ENCODE data around the gene OLFM4.

Gene OLFM4

GRCh38 chr13:53045189-53045588, 16.6 kb downstream of the OLFM4 start:
- no peak overlapping the region for H3K9ac ChIP-seq (ENCODE audit: low read depth, low read length)
- H3K27me3 ChIP-seq (ENCODE audit: insufficient read depth, low read length), result no peaks in the 10 kb centered on the region
- no peak overlapping the region for H3K27ac ChIP-seq (ENCODE audit: low read depth, low read length)
- H3K9me3 ChIP-seq (ENCODE audit: insufficient read depth, low read depth, low read length), result no peaks in the 10 kb centered on the region
- no peaks in the 10 kb centered on the region for H3K36me3 ChIP-seq (ENCODE audit: insufficient read depth, low read length)
- H3K4me1 ChIP-seq (ENCODE audit: insufficient read depth, low read length), result peaks cover 11% of the 10 kb centered on the region; the same call in 1 of the 2 replicates
- H3K4me3 ChIP-seq (ENCODE audit: low read length), result no peak overlapping the region

GRCh38 chr13:53048880-53049279, 20.3 kb downstream of the OLFM4 start:
- H3K27me3 ChIP-seq (ENCODE audit: insufficient read depth, low read length), result no peaks in the 10 kb centered on the region
- H3K27ac ChIP-seq (ENCODE audit: low read depth, low read length), result no peak overlapping the region
- H3K9me3 ChIP-seq (ENCODE audit: insufficient read depth, low read depth, low read length), result no peaks in the 10 kb centered on the region
- H3K4me3 ChIP-seq (ENCODE audit: low read length), result no peak overlapping the region
- H3K9ac ChIP-seq (ENCODE audit: low read depth, low read length), result no peak overlapping the region
- WGBS, result 98% methylated on average over 4 of the region's 4 CpGs
- H3K36me3 ChIP-seq (ENCODE audit: insufficient read depth, low read length), result no peaks in the 10 kb centered on the region
- H3K4me1 ChIP-seq (ENCODE audit: insufficient read depth, low read length), result peaks cover 2% of the 10 kb centered on the region; the same call in 1 of the 2 replicates

- no peaks in the 10 kb centered on the region for H3K9me3 ChIP-seq (ENCODE audit: insufficient read depth, low read depth, low read length)
- H3K27ac ChIP-seq (ENCODE audit: low read depth, low read length), result no peak overlapping the region
- H3K36me3 ChIP-seq (ENCODE audit: insufficient read depth, low read length), result no peaks in the 10 kb centered on the region
- 93% methylated on average over 7 of the region's 7 CpGs for WGBS
- no peak overlapping the region for H3K9ac ChIP-seq (ENCODE audit: low read depth, low read length)
- H3K4me3 ChIP-seq (ENCODE audit: low read length), result no peak overlapping the region
- H3K4me1 ChIP-seq (ENCODE audit: insufficient read depth, low read length), result no peaks in the 10 kb centered on the region
- H3K27me3 ChIP-seq (ENCODE audit: insufficient read depth, low read length), result no peaks in the 10 kb centered on the region
Measured at GRCh38 chr13:53050151-53050550, 21.5 kb downstream of the OLFM4 start.

GRCh38 chr13:53052675-53053074, 24.1 kb downstream of the OLFM4 start:
- Histone ChIP-seq H3K27ac (ENCODE audit: low read depth, low read length) (no peak overlapping the region), H3K9me3 (ENCODE audit: insufficient read depth, low read depth, low read length) (no peaks in the 10 kb centered on the region), H3K4me1 (ENCODE audit: insufficient read depth, low read length) (no peaks in the 10 kb centered on the region), H3K27me3 (ENCODE audit: insufficient read depth, low read length) (no peaks in the 10 kb centered on the region), H3K4me3 (ENCODE audit: low read length) (no peak overlapping the region), H3K9ac (ENCODE audit: low read depth, low read length) (no peak overlapping the region), H3K36me3 (ENCODE audit: insufficient read depth, low read length) (no peaks in the 10 kb centered on the region)
- WGBS, result 65% methylated on average over 2 of the region's 2 CpGs

- Histone ChIP-seq H3K27me3 (ENCODE audit: insufficient read depth, low read length) (no peaks in the 10 kb centered on the region), H3K9ac (ENCODE audit: low read depth, low read length) (no peak overlapping the region), H3K9me3 (ENCODE audit: insufficient read depth, low read depth, low read length) (no peaks in the 10 kb centered on the region), H3K4me3 (ENCODE audit: low read length) (no peak overlapping the region), H3K4me1 (ENCODE audit: insufficient read depth, low read length) (no peaks in the 10 kb centered on the region), H3K36me3 (ENCODE audit: insufficient read depth, low read length) (no peaks in the 10 kb centered on the region), H3K27ac (ENCODE audit: low read depth, low read length) (no peak overlapping the region)
- 84% methylated on average over 4 of the region's 4 CpGs for WGBS
Measured at GRCh38 chr13:53054569-53054968, 26.0 kb downstream of the OLFM4 start.

- Histone ChIP-seq H3K27ac (ENCODE audit: low read depth, low read length) (no peak overlapping the region), H3K27me3 (ENCODE audit: insufficient read depth, low read length) (no peaks in the 10 kb centered on the region), H3K9me3 (ENCODE audit: insufficient read depth, low read depth, low read length) (no peaks in the 10 kb centered on the region), H3K4me3 (ENCODE audit: low read length) (no peak overlapping the region), H3K9ac (ENCODE audit: low read depth, low read length) (no peak overlapping the region), H3K4me1 (ENCODE audit: insufficient read depth, low read length) (no peaks in the 10 kb centered on the region), H3K36me3 (ENCODE audit: insufficient read depth, low read length) (no peaks in the 10 kb centered on the region)
- WGBS, result 95% methylated on average over 3 of the region's 3 CpGs
Measured at GRCh38 chr13:53058065-53058679, 29.6 kb downstream of the OLFM4 start.

GRCh38 chr13:53060840-53061490, 32.4 kb downstream of the OLFM4 start:
- no peaks in the 10 kb centered on the region for H3K4me1 ChIP-seq (ENCODE audit: insufficient read depth, low read length)
- no peaks in the 10 kb centered on the region for H3K27me3 ChIP-seq (ENCODE audit: insufficient read depth, low read length)
- H3K9me3 ChIP-seq (ENCODE audit: insufficient read depth, low read depth, low read length), result no peaks in the 10 kb centered on the region
- H3K36me3 ChIP-seq (ENCODE audit: insufficient read depth, low read length), result no peaks in the 10 kb centered on the region
- H3K4me3 ChIP-seq (ENCODE audit: low read length), result no peak overlapping the region
- no peak overlapping the region for H3K27ac ChIP-seq (ENCODE audit: low read depth, low read length)
- H3K9ac ChIP-seq (ENCODE audit: low read depth, low read length), result no peak overlapping the region
- WGBS, result 91% methylated on average over 9 of the region's 9 CpGs

- Histone ChIP-seq H3K27me3 (ENCODE audit: insufficient read depth, low read length) (no peaks in the 10 kb centered on the region), H3K27ac (ENCODE audit: low read depth, low read length) (no peak overlapping the region), H3K36me3 (ENCODE audit: insufficient read depth, low read length) (no peaks in the 10 kb centered on the region), H3K9ac (ENCODE audit: low read depth, low read length) (no peak overlapping the region), H3K4me1 (ENCODE audit: insufficient read depth, low read length) (peaks cover 6% of the 10 kb centered on the region; the same call in 1 of the 2 replicates), H3K4me3 (ENCODE audit: low read length) (no peak overlapping the region), H3K9me3 (ENCODE audit: insufficient read depth, low read depth, low read length) (no peaks in the 10 kb centered on the region)
- 97% methylated on average over 3 of the region's 4 CpGs for WGBS
Measured at GRCh38 chr13:53064731-53065130, 36.1 kb downstream of the OLFM4 start.

GRCh38 chr13:53066411-53066810, 37.8 kb downstream of the OLFM4 start:
- Histone ChIP-seq H3K27ac (ENCODE audit: low read depth, low read length) (no peak overlapping the region), H3K27me3 (ENCODE audit: insufficient read depth, low read length) (no peaks in the 10 kb centered on the region), H3K9me3 (ENCODE audit: insufficient read depth, low read depth, low read length) (no peaks in the 10 kb centered on the region), H3K4me1 (ENCODE audit: insufficient read depth, low read length) (peaks cover 6% of the 10 kb centered on the region; the same call in 1 of the 2 replicates), H3K4me3 (ENCODE audit: low read length) (no peak overlapping the region), H3K36me3 (ENCODE audit: insufficient read depth, low read length) (no peaks in the 10 kb centered on the region), H3K9ac (ENCODE audit: low read depth, low read length) (no peak overlapping the region)
- 97% methylated on average over 2 of the region's 2 CpGs for WGBS

GRCh38 chr13:53068585-53069520, 40.2 kb downstream of the OLFM4 start:
- 70% methylated on average over 8 of the region's 8 CpGs for WGBS
- no peak overlapping the region for H3K9ac ChIP-seq (ENCODE audit: low read depth, low read length)

GRCh38 chr13:53069800-53070199, 41.2 kb downstream of the OLFM4 start:
- Histone ChIP-seq H3K9me3 (ENCODE audit: insufficient read depth, low read depth, low read length) (no peaks in the 10 kb centered on the region), H3K4me3 (ENCODE audit: low read length) (no peak overlapping the region), H3K27ac (ENCODE audit: low read depth, low read length) (no peak overlapping the region), H3K4me1 (ENCODE audit: insufficient read depth, low read length) (peaks cover 6% of the 10 kb centered on the region; the same call in 1 of the 2 replicates), H3K36me3 (ENCODE audit: insufficient read depth, low read length) (no peaks in the 10 kb centered on the region), H3K9ac (ENCODE audit: low read depth, low read length) (no peak overlapping the region), H3K27me3 (ENCODE audit: insufficient read depth, low read length) (no peaks in the 10 kb centered on the region)
- 86% methylated on average over 4 of the region's 4 CpGs for WGBS

More at GRCh38 chr13:53068585-53069520, 40.2 kb downstream of the OLFM4 start:
- no peaks in the 10 kb centered on the region for H3K27me3 ChIP-seq (ENCODE audit: insufficient read depth, low read length)
- peaks cover 6% of the 10 kb centered on the region; the same call in 1 of the 2 replicates for H3K4me1 ChIP-seq (ENCODE audit: insufficient read depth, low read length)
- no peaks in the 10 kb centered on the region for H3K36me3 ChIP-seq (ENCODE audit: insufficient read depth, low read length)
- H3K4me3 ChIP-seq (ENCODE audit: low read length), result no peak overlapping the region
- H3K27ac ChIP-seq (ENCODE audit: low read depth, low read length), result no peak overlapping the region
- H3K9me3 ChIP-seq (ENCODE audit: insufficient read depth, low read depth, low read length), result no peaks in the 10 kb centered on the region
